Mesenchymal stem cell (in vitro differentiated cells and primary cell): ENCODE measurements around the gene SLC25A13.

Experiments
- DNase-seq: peaks from one replicate; pipeline ENCODE4 v3.0.0-alpha.2; 2013
- H2AFZ ChIP-seq: one replicate; pipeline ENCODE4 v1.6.1; 2013; ENCODE audit warnings: low read depth, mild to moderate bottlenecking, control low read depth, inconsistent platforms, low read length, moderate library complexity
- H2AK5ac ChIP-seq: 2 replicates; pipeline ENCODE4 v1.6.1; 2013; ENCODE audit warnings: low read length, moderate library complexity, mild to moderate bottlenecking, inconsistent platforms; ENCODE audit not compliant: severe bottlenecking
- H2BK120ac ChIP-seq: one replicate; pipeline ENCODE4 v1.6.1; 2013; ENCODE audit warnings: low read depth, mild to moderate bottlenecking, inconsistent platforms, low read length, moderate library complexity
- H2BK12ac ChIP-seq, 2 experiments: one replicate each; pipeline ENCODE4 v1.6.1; 2013; ENCODE audit warnings: inconsistent platforms in 2 of 2, low read length in 2 of 2, mild to moderate bottlenecking in 2 of 2, moderate library complexity in 2 of 2, control low read depth in 1 of 2
- H2BK15ac ChIP-seq: one replicate; pipeline ENCODE4 v1.6.1; 2013; ENCODE audit warnings: mild to moderate bottlenecking, low read depth, inconsistent platforms; ENCODE audit not compliant: poor library complexity, severe bottlenecking
- H2BK5ac ChIP-seq: 2 replicates; pipeline ENCODE4 v1.6.1; 2013; ENCODE audit warnings: low read depth, mild to moderate bottlenecking, low read length, control low read depth, inconsistent platforms; ENCODE audit not compliant: poor library complexity, severe bottlenecking
- H3K14ac ChIP-seq, 2 experiments: one replicate each; pipeline ENCODE4 v1.6.1; 2013; ENCODE audit warnings: inconsistent platforms in 2 of 2, low read length in 2 of 2, control low read depth in 1 of 2, mild to moderate bottlenecking in 1 of 2, moderate library complexity in 1 of 2
- H3K18ac ChIP-seq, 2 experiments: one replicate each; pipeline ENCODE4 v1.6.1; 2013; ENCODE audit warnings: inconsistent platforms in 2 of 2, low read length in 2 of 2, control low read depth in 1 of 2, low read depth in 1 of 2, mild to moderate bottlenecking in 1 of 2
- H3K23ac ChIP-seq, 2 experiments: one replicate each; pipeline ENCODE4 v1.6.1; 2013; ENCODE audit warnings: inconsistent platforms in 2 of 2, low read length in 2 of 2, mild to moderate bottlenecking in 2 of 2, moderate library complexity in 2 of 2, control low read depth in 1 of 2
- H3K27ac ChIP-seq: 2 replicates; pipeline ENCODE4 v1.5.1; 2013; ENCODE audit warnings: mild to moderate bottlenecking, moderate library complexity, low read length, control low read depth, inconsistent platforms; ENCODE audit not compliant: poor library complexity, severe bottlenecking
- H3K27me3 ChIP-seq, 2 experiments: 2 replicates each; pipeline versions ENCODE4 v1.6.1 to v1.7.0; 2013; ENCODE audit warnings: low read length in 2 of 2, mild to moderate bottlenecking in 2 of 2, moderate library complexity in 2 of 2, control low read depth in 1 of 2, inconsistent platforms in 1 of 2; ENCODE audit not compliant: control insufficient read depth in 1 of 2, insufficient read depth in 1 of 2
- H3K36me3 ChIP-seq, 2 experiments: 2 replicates each; pipeline versions ENCODE4 v1.6.1 to v1.7.0; 2013; ENCODE audit warnings: low read length in 2 of 2, control low read depth in 1 of 2, inconsistent platforms in 1 of 2, low read depth in 1 of 2, mild to moderate bottlenecking in 1 of 2; ENCODE audit not compliant: insufficient read depth in 2 of 2, control insufficient read depth in 1 of 2
- H3K4ac ChIP-seq, 2 experiments: one replicate each; pipeline ENCODE4 v1.6.1; 2013; ENCODE audit warnings: inconsistent platforms in 2 of 2, low read length in 2 of 2, mild to moderate bottlenecking in 2 of 2, moderate library complexity in 2 of 2, control low read depth in 1 of 2, low read depth in 1 of 2
- H3K4me1 ChIP-seq: 2 replicates; pipeline ENCODE4 v1.6.1; 2013; ENCODE audit warnings: low read depth, low read length, control low read depth; ENCODE audit not compliant: control insufficient read depth, insufficient read depth
- H3K4me2 ChIP-seq: 2 replicates; pipeline ENCODE4 v1.6.1; 2013; ENCODE audit warnings: low read length, mild to moderate bottlenecking, inconsistent platforms; ENCODE audit not compliant: poor library complexity, severe bottlenecking
- H3K4me3 ChIP-seq, 2 experiments: 2 replicates each; pipeline versions ENCODE4 v1.5.1 to v1.7.0; 2013; ENCODE audit warnings: low read length in 2 of 2, mild to moderate bottlenecking in 2 of 2, control low read depth in 1 of 2, low read depth in 1 of 2; ENCODE audit not compliant: insufficient read depth in 1 of 2
- H3K79me1 ChIP-seq: replicated peaks from 2 replicates; pipeline ENCODE4 v1.6.1; 2013; ENCODE audit warnings: mild to moderate bottlenecking, control low read depth, low read length, inconsistent platforms; ENCODE audit not compliant: poor library complexity, severe bottlenecking
- H3K9ac ChIP-seq: 2 replicates; pipeline ENCODE4 v1.7.0; 2013; ENCODE audit warnings: mild to moderate bottlenecking, low read length, moderate library complexity
- H3K9me3 ChIP-seq: 2 replicates; pipeline ENCODE4 v1.7.0; 2013; ENCODE audit warnings: mild to moderate bottlenecking, low read length; ENCODE audit not compliant: control insufficient read depth
- H4K8ac ChIP-seq: one replicate; pipeline ENCODE4 v1.6.1; 2013; ENCODE audit warnings: inconsistent platforms, mild to moderate bottlenecking, low read length, moderate library complexity
- H4K91ac ChIP-seq: one replicate; pipeline ENCODE4 v1.6.1; 2013; ENCODE audit warnings: mild to moderate bottlenecking, low read length, inconsistent platforms
- WGBS: methylation state at CpG from one replicate; pipeline ENCODE4 v1.1.7; 2013; ENCODE audit warnings: mixed read lengths; 5-methylcytosine and 5-hydroxymethylcytosine counted together

Gene SLC25A13

DNA sequence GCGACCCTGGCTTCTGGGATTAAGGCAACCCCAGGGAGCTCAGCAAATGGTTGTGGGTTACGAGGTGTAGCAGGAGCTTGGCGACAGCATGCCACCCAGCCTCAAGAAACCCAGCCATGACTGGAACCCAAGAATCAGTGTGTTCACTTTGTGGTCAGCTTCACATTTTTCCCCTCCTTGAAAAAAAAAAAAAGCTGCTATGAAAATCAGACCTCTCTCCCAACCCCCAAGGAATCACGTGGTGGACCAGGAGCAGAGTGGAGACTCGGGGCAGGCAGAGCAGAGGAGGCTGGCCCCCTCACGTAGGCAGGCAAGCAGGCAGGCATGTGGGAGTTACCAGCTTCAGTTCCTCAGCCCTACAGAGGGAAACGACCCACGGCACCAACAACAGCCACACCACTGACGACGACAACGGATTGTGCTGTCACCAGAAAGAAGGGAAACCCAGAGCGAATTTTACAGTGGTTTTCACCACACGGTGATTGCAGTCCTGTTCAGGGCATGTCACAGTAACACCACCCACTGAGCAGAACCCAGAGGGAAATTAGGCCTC lies 203.4 kb downstream of the SLC25A13 start:
- Histone ChIP-seq H2BK5ac (no peak overlapping the region), H4K8ac (no peak overlapping the region), H3K9ac (no peak overlapping the region), H3K4me1 (peaks cover 2% of the 10 kb centered on the region), H2AK5ac (no peak overlapping the region), H3K9me3 (peaks cover 4% of the 10 kb centered on the region), H3K18ac (no peak overlapping the region), H2BK12ac (no peak overlapping the region), H3K14ac (peak overlapping the region in 1 of 2 experiments; percentile 98), H3K4ac (no peak overlapping the region), H3K27ac (no peak overlapping the region), H3K4me2 (no peak overlapping the region), H3K79me1 (peaks cover 1% of the 10 kb centered on the region), H3K36me3 (peaks cover 7 to 30% of the 10 kb centered on the region in 2 experiments), H3K4me3 (no peak overlapping the region), H3K23ac (no peak overlapping the region), H2AFZ (no peak overlapping the region), H4K91ac (no peak overlapping the region), H2BK15ac (no peak overlapping the region), H3K27me3 (no peaks in the 10 kb centered on the region), H2BK120ac (no peak overlapping the region)
- 70% methylated on average over 13 of the region's 13 CpGs for WGBS
- no peak for DNase-seq

DNA sequence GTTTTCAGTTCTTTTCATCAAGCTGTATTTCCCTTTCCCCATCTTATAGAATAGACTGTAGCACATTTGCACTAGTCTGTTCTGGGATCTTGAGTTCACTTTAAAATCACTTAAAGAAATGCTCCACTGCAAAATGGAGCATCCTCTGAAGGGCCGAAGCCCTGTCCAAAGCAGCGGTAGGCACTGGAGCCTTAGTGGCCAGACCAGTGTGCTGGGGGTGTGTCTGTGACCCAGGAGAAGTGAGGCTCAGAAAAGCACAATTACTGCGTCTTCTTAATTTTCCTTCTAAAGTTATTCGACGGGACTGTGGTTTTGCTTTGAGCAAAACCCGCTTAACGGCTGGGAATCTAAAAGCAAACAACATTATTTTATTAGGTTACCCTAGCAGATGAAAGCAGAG lies 205.7 kb downstream of the SLC25A13 start:
- Histone ChIP-seq H2AFZ (no peak overlapping the region), H3K18ac (no peak overlapping the region), H3K4me1 (peaks cover 2% of the 10 kb centered on the region), H3K4me2 (no peak overlapping the region), H4K8ac (no peak overlapping the region), H2BK5ac (no peak overlapping the region), H2AK5ac (no peak overlapping the region), H2BK15ac (no peak overlapping the region), H3K27me3 (no peaks in the 10 kb centered on the region), H3K9ac (no peak overlapping the region), H3K27ac (no peak overlapping the region), H3K4me3 (no peak overlapping the region), H3K9me3 (peaks cover 4% of the 10 kb centered on the region), H4K91ac (no peak overlapping the region), H3K36me3 (peaks cover 2 to 19% of the 10 kb centered on the region in 2 experiments), H2BK120ac (no peak overlapping the region), H3K23ac (no peak overlapping the region), H2BK12ac (no peak overlapping the region), H3K4ac (no peak overlapping the region), H3K14ac (no peak overlapping the region), H3K79me1 (no peaks in the 10 kb centered on the region)
- WGBS, result 93% methylated on average over 7 of the region's 7 CpGs
- DNase-seq, result no peak

DNA sequence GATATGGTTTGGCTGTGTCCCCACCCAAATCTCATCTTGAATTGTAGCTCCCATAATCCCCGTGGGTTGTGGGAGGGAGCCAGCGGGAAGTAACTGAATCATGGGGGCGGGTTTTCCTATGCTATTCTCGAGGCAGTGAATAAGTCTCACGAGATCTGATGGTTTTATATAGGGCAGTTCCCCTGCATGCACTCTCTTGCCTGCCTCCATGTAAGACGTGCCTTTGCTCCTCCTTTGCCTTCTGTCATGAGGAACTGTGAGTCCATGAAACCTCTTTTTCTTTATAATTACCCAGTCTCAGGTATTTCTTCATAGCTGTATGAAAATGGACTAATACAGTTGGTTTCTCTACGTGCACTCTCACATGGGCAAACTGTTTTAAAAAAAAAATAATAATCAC lies 207.7 kb downstream of the SLC25A13 start:
- Histone ChIP-seq H3K4me1 (peaks cover 2% of the 10 kb centered on the region), H4K8ac (no peak overlapping the region), H3K9ac (no peak overlapping the region), H2BK12ac (no peak overlapping the region), H3K4me3 (no peak overlapping the region), H3K79me1 (no peaks in the 10 kb centered on the region), H2BK120ac (no peak overlapping the region), H3K27ac (no peak overlapping the region), H2AK5ac (no peak overlapping the region), H3K4ac (no peak overlapping the region), H3K14ac (no peak overlapping the region), H3K18ac (no peak overlapping the region), H2BK15ac (no peak overlapping the region), H4K91ac (no peak overlapping the region), H3K27me3 (no peaks in the 10 kb centered on the region), H3K36me3 (peaks cover 0 to under 1% of the 10 kb centered on the region in 2 experiments), H2AFZ (no peak overlapping the region), H3K4me2 (no peak overlapping the region), H3K9me3 (peaks cover 4% of the 10 kb centered on the region), H3K23ac (no peak overlapping the region), H2BK5ac (no peak overlapping the region)
- no peak for DNase-seq
- WGBS, result 89% methylated on average over 6 of the region's 7 CpGs

DNA sequence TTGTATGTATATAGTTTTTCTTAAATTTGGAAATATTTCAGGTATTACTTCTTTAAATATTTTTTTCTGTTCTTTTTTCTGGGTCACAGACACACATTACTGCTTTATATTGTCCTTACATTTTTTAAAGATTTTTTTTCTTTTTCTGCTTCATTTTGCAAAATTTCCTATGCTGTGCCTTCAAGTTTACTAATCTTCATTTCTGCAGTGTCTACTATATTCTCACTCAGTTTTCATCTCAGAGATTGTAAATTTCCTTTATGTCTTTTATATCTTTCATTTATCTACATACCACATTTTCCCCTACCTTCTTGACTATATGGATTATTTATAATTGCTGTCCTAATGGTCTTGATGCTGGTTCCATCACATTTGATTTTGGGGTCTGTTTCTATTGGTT lies 210.5 kb downstream of the SLC25A13 start:
- Histone ChIP-seq H3K18ac (no peak overlapping the region), H2BK15ac (no peak overlapping the region), H4K8ac (no peak overlapping the region), H2BK12ac (no peak overlapping the region), H3K79me1 (no peaks in the 10 kb centered on the region), H3K4ac (no peak overlapping the region), H3K4me2 (no peak overlapping the region), H4K91ac (no peak overlapping the region), H3K23ac (no peak overlapping the region), H3K9ac (no peak overlapping the region), H3K27me3 (no peaks in the 10 kb centered on the region), H3K14ac (no peak overlapping the region), H2BK120ac (no peak overlapping the region), H3K4me3 (no peak overlapping the region), H3K27ac (no peak overlapping the region), H2AK5ac (no peak overlapping the region), H3K9me3 (peaks cover 4% of the 10 kb centered on the region), H3K36me3 (no peaks in the 10 kb centered on the region), H2BK5ac (no peak overlapping the region), H2AFZ (no peak overlapping the region), H3K4me1 (no peaks in the 10 kb centered on the region)
- DNase-seq, result no peak
